ENCODE measurements around the gene SUN3. TPM values are rescaled to one million over a fixed set of nuclear protein-coding genes. Genes with fewer than 3 reads are reported as not detected.

The SUN3 gene
- total RNA-seq, 4 donors from 2014 or later: not detected

- no peak for TF ChIP-seq CTCF (IDR thresholded peaks at IDR 0.05 in 4 of 5, conservative IDR thresholded peaks at IDR 0.05 in 1 of 5)
- Histone ChIP-seq H3K4me3 (no peak overlapping the region), H3K27ac (no peak overlapping the region), H3K36me3 (no peaks in the 10 kb centered on the region), H3K27me3 (no peaks in the 10 kb centered on the region), H3K9me3 (no peaks in the 10 kb centered on the region), H3K4me1 (no peaks in the 10 kb centered on the region)
- DNase-seq (no peak), ATAC-seq (no peak)
- in situ Hi-C loops (cut with MboI; ENCODE audit: low sequenced_read_pairs in 4 of 4) (no loop called here), intact Hi-C loops (cut with DNase I; ENCODE audit: low total_unique reads) (no loop called here)
Observed at GRCh38 chr7:48052748-48053147, 23.8 kb upstream of the SUN3 start.

DNA sequence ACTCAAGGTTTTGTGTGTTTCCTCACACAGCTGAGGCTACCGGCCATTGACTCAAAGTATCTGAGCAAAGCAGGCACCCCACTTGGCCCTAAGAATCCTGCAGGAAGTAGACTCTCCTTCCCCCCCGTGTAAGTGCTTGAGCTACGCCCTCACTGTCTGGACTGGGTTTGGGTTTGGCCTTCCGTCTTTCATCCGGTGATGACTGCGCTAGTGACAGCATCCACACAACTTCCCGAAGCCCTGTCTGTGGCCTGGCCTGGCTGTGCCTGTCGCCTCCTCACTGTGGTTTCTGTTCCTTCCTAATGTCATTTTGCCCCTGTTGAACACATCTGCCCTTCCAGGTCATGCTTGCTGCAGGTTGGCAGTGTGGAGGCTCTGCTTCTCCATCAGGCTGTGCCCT lies 20.9 kb upstream of the SUN3 start:
- no peak for TF ChIP-seq CTCF (IDR thresholded peaks at IDR 0.05 in 4 of 5, conservative IDR thresholded peaks at IDR 0.05 in 1 of 5)
- no peak for TF ChIP-seq POLR2A (IDR thresholded peaks at IDR 0.05)
- intact Hi-C loops (cut with DNase I; ENCODE audit: low total_unique reads): no loop called here
- Histone ChIP-seq H3K4me1 (no peaks in the 10 kb centered on the region), H3K27me3 (no peaks in the 10 kb centered on the region), H3K9me3 (no peaks in the 10 kb centered on the region), H3K4me3 (no peak overlapping the region), H3K36me3 (no peaks in the 10 kb centered on the region), H3K27ac (no peak overlapping the region)
- in situ Hi-C loops (cut with MboI; ENCODE audit: low sequenced_read_pairs in 4 of 4): no loop called here
- ATAC-seq (no peak), DNase-seq (no peak)

GRCh38 chr7:48048113-48048512 lies 19.2 kb upstream of the SUN3 start:
- H3K9me3 ChIP-seq: no peaks in the 10 kb centered on the region
- H3K4me1 ChIP-seq: no peaks in the 10 kb centered on the region
- no peak for DNase-seq
- no peak for ATAC-seq
- H3K27ac ChIP-seq: no peak overlapping the region
- no peaks in the 10 kb centered on the region for H3K27me3 ChIP-seq
- no peak overlapping the region for H3K4me3 ChIP-seq
- TF ChIP-seq CTCF (IDR thresholded peaks at IDR 0.05 in 4 of 5, conservative IDR thresholded peaks at IDR 0.05 in 1 of 5) (no peak), POLR2A (IDR thresholded peaks at IDR 0.05) (no peak)
- in situ Hi-C loops (cut with MboI; ENCODE audit: low sequenced_read_pairs in 4 of 4): no loop called here
- intact Hi-C loops (cut with DNase I; ENCODE audit: low total_unique reads): no loop called here
- no peaks in the 10 kb centered on the region for H3K36me3 ChIP-seq

GRCh38 chr7:48046458-48046857 lies 17.6 kb upstream of the SUN3 start:
- H3K27me3 ChIP-seq: no peaks in the 10 kb centered on the region
- DNase-seq (no peak), ATAC-seq (no peak)
- intact Hi-C loops (cut with DNase I; ENCODE audit: low total_unique reads): no loop called here
- in situ Hi-C loops (cut with MboI; ENCODE audit: low sequenced_read_pairs in 4 of 4): no loop called here
- no peak overlapping the region for H3K27ac ChIP-seq
- no peaks in the 10 kb centered on the region for H3K4me1 ChIP-seq
- no peaks in the 10 kb centered on the region for H3K36me3 ChIP-seq
- TF ChIP-seq CTCF (IDR thresholded peaks at IDR 0.05 in 4 of 5, conservative IDR thresholded peaks at IDR 0.05 in 1 of 5) (no peak), POLR2A (IDR thresholded peaks at IDR 0.05) (no peak)
- H3K4me3 ChIP-seq: no peak overlapping the region
- H3K9me3 ChIP-seq: no peaks in the 10 kb centered on the region

DNA sequence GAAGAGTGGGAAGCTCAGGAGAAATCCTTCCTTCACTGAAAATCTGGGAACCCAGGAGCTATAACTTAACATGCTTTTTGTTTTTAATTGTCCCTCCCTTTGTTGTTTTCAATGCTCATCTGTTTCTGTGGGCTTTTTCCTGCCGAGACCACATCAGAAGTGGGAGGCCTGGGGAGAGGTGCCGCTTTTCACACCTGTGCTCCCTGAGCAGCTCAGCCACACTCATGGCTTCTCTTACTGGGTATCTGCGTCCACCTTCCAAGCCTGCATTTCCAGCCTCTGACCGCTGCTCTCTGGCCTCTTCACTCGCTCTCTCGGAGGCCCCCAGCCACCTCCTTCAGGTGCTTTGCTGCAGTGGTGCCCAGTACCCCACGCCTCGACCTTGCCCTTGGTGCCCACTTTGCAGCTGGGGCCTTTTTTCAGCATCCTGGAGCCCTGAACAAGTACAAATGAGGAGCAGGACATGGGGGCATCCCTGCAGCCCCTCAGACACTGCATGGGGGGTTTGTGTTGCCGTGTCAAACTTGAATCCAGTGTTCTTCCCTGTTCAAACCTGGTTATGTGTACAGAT lies 16.4 kb upstream of the SUN3 start:
- ATAC-seq: no peak
- in situ Hi-C loops (cut with MboI; ENCODE audit: low sequenced_read_pairs in 4 of 4) (no loop called here), intact Hi-C loops (cut with DNase I; ENCODE audit: low total_unique reads) (no loop called here)
- no peak for DNase-seq
- TF ChIP-seq POLR2A (IDR thresholded peaks at IDR 0.05) (no peak), CTCF (IDR thresholded peaks at IDR 0.05 in 4 of 5, conservative IDR thresholded peaks at IDR 0.05 in 1 of 5) (no peak)
- no peak overlapping the region for H3K4me3 ChIP-seq
- no peaks in the 10 kb centered on the region for H3K27me3 ChIP-seq
- H3K9me3 ChIP-seq: no peaks in the 10 kb centered on the region
- no peaks in the 10 kb centered on the region for H3K36me3 ChIP-seq
- H3K4me1 ChIP-seq: no peaks in the 10 kb centered on the region
- no peak overlapping the region for H3K27ac ChIP-seq
